ENCODE results near the gene TBC1D10A. TPM values are rescaled to one million over a fixed set of nuclear protein-coding genes. Genes with fewer than 3 reads are reported as not detected.
A peak's percentile ranks its signal among the peaks of the same experiment; 100 is the strongest.

TBC1D10A gene
- total RNA-seq, 3 donors from 2014 or later: 29.7 to 41.4 (median 32.2) TPM

GRCh38 chr22:30262917-30263741 is 63.6 kb downstream of the TBC1D10A start:
- peak; percentile 74 to 87 (median 79) for DNase-seq
- peak; percentile 25 for ATAC-seq
- intact Hi-C loops (cut with DNase I, micrococcal nuclease): no loop called here
- Histone ChIP-seq H3K4me3 (no peak overlapping the region), H3K9me3 (no peaks in the 10 kb centered on the region), H3K36me3 (ENCODE audit: low read depth) (no peaks in the 10 kb centered on the region), H3K4me1 (ENCODE audit: low read depth) (peaks cover 6% of the 10 kb centered on the region)
- TF ChIP-seq, protein P1, sequence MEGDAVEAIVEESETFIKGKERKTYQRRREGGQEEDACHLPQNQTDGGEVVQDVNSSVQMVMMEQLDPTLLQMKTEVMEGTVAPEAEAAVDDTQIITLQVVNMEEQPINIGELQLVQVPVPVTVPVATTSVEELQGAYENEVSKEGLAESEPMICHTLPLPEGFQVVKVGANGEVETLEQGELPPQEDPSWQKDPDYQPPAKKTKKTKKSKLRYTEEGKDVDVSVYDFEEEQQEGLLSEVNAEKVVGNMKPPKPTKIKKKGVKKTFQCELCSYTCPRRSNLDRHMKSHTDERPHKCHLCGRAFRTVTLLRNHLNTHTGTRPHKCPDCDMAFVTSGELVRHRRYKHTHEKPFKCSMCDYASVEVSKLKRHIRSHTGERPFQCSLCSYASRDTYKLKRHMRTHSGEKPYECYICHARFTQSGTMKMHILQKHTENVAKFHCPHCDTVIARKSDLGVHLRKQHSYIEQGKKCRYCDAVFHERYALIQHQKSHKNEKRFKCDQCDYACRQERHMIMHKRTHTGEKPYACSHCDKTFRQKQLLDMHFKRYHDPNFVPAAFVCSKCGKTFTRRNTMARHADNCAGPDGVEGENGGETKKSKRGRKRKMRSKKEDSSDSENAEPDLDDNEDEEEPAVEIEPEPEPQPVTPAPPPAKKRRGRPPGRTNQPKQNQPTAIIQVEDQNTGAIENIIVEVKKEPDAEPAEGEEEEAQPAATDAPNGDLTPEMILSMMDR (IDR thresholded peaks at IDR 0.05): peak; percentile 94

- ATAC-seq (no peak), DNase-seq (no peak)
- Histone ChIP-seq H3K4me3 (no peak overlapping the region), H3K36me3 (ENCODE audit: low read depth) (no peaks in the 10 kb centered on the region), H3K4me1 (ENCODE audit: low read depth) (peaks cover 6% of the 10 kb centered on the region), H3K9me3 (no peaks in the 10 kb centered on the region)
- TF ChIP-seq, protein P1 (IDR thresholded peaks at IDR 0.05): no peak
- intact Hi-C loops (cut with DNase I, micrococcal nuclease): no loop called here
Observed at GRCh38 chr22:30262112-30262511, 64.6 kb downstream of the TBC1D10A start.

GRCh38 chr22:30261134-30261533 is 65.6 kb downstream of the TBC1D10A start:
- Histone ChIP-seq H3K36me3 (ENCODE audit: low read depth) (no peaks in the 10 kb centered on the region), H3K4me1 (ENCODE audit: low read depth) (peaks cover 7% of the 10 kb centered on the region), H3K9me3 (no peaks in the 10 kb centered on the region), H3K4me3 (no peak overlapping the region)
- no peak for DNase-seq
- ATAC-seq: no peak
- intact Hi-C loops (cut with DNase I, micrococcal nuclease): no loop called here
- TF ChIP-seq, protein P1 (IDR thresholded peaks at IDR 0.05): no peak

DNA sequence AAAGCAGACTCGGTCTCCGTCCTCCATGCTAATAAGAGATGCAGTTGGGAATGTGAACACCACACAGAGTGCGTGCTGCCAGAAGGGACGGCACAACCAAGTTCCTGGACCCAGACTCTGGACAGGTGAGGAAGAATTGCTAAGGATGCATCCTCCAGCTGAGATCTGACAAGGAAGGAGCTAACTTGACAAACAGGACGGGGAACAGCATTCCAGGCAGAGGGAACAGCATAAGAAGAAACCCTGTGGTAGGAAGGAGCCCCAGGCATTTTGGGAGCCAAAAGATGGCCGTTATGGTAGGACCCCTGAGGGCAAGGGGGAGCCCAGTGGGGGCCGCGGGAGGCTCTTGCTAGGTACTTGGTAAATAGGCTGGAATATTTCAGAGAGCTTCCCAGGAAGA is 66.1 kb downstream of the TBC1D10A start:
- ATAC-seq: no peak
- H3K4me3 ChIP-seq: no peak overlapping the region
- intact Hi-C loops (cut with DNase I, micrococcal nuclease): no loop called here
- no peaks in the 10 kb centered on the region for H3K36me3 ChIP-seq (ENCODE audit: low read depth)
- H3K4me1 ChIP-seq (ENCODE audit: low read depth): peaks cover 11% of the 10 kb centered on the region
- no peak for DNase-seq
- no peaks in the 10 kb centered on the region for H3K9me3 ChIP-seq
- TF ChIP-seq, protein P1 (IDR thresholded peaks at IDR 0.05): no peak

GRCh38 chr22:30260276-30260675 is 66.5 kb downstream of the TBC1D10A start:
- H3K4me1 ChIP-seq (ENCODE audit: low read depth): peaks cover 12% of the 10 kb centered on the region
- ATAC-seq (no peak), DNase-seq (no peak)
- H3K9me3 ChIP-seq: no peaks in the 10 kb centered on the region
- no peak overlapping the region for H3K4me3 ChIP-seq
- intact Hi-C loops (cut with DNase I, micrococcal nuclease): no loop called here
- H3K36me3 ChIP-seq (ENCODE audit: low read depth): no peaks in the 10 kb centered on the region
- TF ChIP-seq, protein P1 (IDR thresholded peaks at IDR 0.05): no peak
